HepG2 (cell line): ENCODE data around the gene PSMD9. TPM values are rescaled to one million over a fixed set of nuclear protein-coding genes. Genes with fewer than 3 reads are reported as not detected.
A peak's percentile ranks its signal among the peaks of the same experiment; 100 is the strongest.

Experiments
- ATAC-seq: fragments of 200-7000 bp; cut with Tn5 transposase; 3 replicates; pipeline ENCODE4 v1.9.1; 2020; ENCODE audit warnings: mild to moderate bottlenecking, moderate library complexity
- BruUV-seq: library from RNA; stranded (reverse); fragments of 400-500 nt; replicated peaks from 2 replicates; lab custom pipeline; 2021; lab: Mats Ljungman, UMichigan
- CTCF ChIA-PET: fragments of 300-600 bp; formaldehyde crosslinking; extraction: SDS; loops from one replicate; lab custom pipeline; 2021; ENCODE audit warnings: low total read pairs, inconsistent platforms, low intra/inter-chr PET ratio; lab: Yijun Ruan, JAX
- POLR2A ChIA-PET: fragments of 350-600 bp; sonication (Branson Sonifier 250); formaldehyde crosslinking; loops from one replicate; lab custom pipeline; 2020; ENCODE audit warnings: antibody characterized with exemption, inconsistent platforms; lab: Yijun Ruan, JAX
- DNase-seq: peaks from one replicate; pipeline ENCODE4 v3.0.0-alpha.2; 2015; ENCODE audit warnings: low spot score
- FAIRE-seq: peaks from 3 replicates; lab custom pipeline; 2011; peaks lifted over from hg19 to GRCh38; lab: Jason Lieb, UNC
- H2AFZ ChIP-seq: one replicate; pipeline ENCODE4 v1.6.1; 2011; ENCODE audit warnings: low read length, inconsistent platforms
- H3K27ac ChIP-seq: fragments of 300-600 bp; 3 replicates; pipeline ENCODE4 v1.8.0; 2011; ENCODE audit warnings: mixed run types, mild to moderate bottlenecking, mixed read lengths, low read length, inconsistent platforms; ENCODE audit not compliant: insufficient read depth; ENCODE audit errors: extremely low read length
- H3K27me3 ChIP-seq, 2 experiments: fragments of 200-600 bp in 1 of 2; 2 replicates in 1 of 2; 3 replicates in 1 of 2; pipeline versions ENCODE4 v1.6.0 to v1.8.0; 2011; ENCODE audit warnings: low read length in 2 of 2, mild to moderate bottlenecking in 2 of 2, moderate library complexity in 2 of 2, inconsistent platforms in 1 of 2; ENCODE audit not compliant: insufficient read depth in 2 of 2, control insufficient read depth in 1 of 2
- H3K36me3 ChIP-seq, 2 experiments: fragments of 200-600 bp in 1 of 2; replicated peaks in 1 of 2; 2 replicates in 1 of 2; 3 replicates in 1 of 2; pipeline versions ENCODE4 v1.5.1 to v1.8.0; 2011; ENCODE audit warnings: low read length in 2 of 2, inconsistent platforms in 1 of 2; ENCODE audit not compliant: insufficient read depth in 2 of 2, control insufficient read depth in 1 of 2
- H3K4me1 ChIP-seq: 2 replicates; pipeline ENCODE4 v1.5.1; 2012; ENCODE audit warnings: low read length, inconsistent platforms; ENCODE audit not compliant: insufficient read depth
- H3K4me2 ChIP-seq: 2 replicates; pipeline ENCODE4 v1.6.0; 2011; ENCODE audit warnings: low read depth, low read length, inconsistent platforms
- H3K4me3 ChIP-seq, 3 experiments: fragments of 200-600 bp in 1 of 3; sonication (generic), shearing (Covaris generic) in 1 of 3; replicated peaks in 1 of 3; 2 replicates each; pipeline ENCODE4 v1.5.1; 2011 to 2016; ENCODE audit warnings: low read length in 3 of 3, inconsistent platforms in 2 of 3, low read depth in 2 of 3, mild to moderate bottlenecking in 2 of 3, control low read depth in 1 of 3, mixed read lengths in 1 of 3; ENCODE audit not compliant: insufficient read depth in 1 of 3
- H3K79me2 ChIP-seq: one replicate; pipeline ENCODE4 v1.6.1; 2011; ENCODE audit warnings: low read length, inconsistent platforms; ENCODE audit not compliant: insufficient read depth
- H3K9ac ChIP-seq: 2 replicates; pipeline ENCODE4 v1.6.0; 2011; ENCODE audit warnings: mild to moderate bottlenecking, low read depth, low read length, inconsistent platforms; ENCODE audit not compliant: insufficient read depth
- H3K9me3 ChIP-seq: 2 replicates; pipeline ENCODE4 v1.5.1; 2012; ENCODE audit warnings: mild to moderate bottlenecking, low read length
- H4K20me1 ChIP-seq: 2 replicates; pipeline ENCODE4 v1.6.0; 2011; ENCODE audit warnings: inconsistent platforms, mild to moderate bottlenecking, low read length, moderate library complexity; ENCODE audit not compliant: insufficient read depth
- DNMT1 ChIP-seq: sonication (generic); formaldehyde crosslinking; IDR thresholded peaks from 2 replicates; pipeline ENCODE4 v1.5.1; 2020; ENCODE audit warnings: mild to moderate bottlenecking, missing genetic modification reagents
- HNRNPK ChIP-seq: fragments of 200-400 bp; formaldehyde crosslinking; IDR thresholded peaks from 2 replicates; pipeline ENCODE4 v1.6.1; 2018; ENCODE audit warnings: low read length, low read depth, moderate library complexity, mild to moderate bottlenecking; ENCODE audit not compliant: poor library complexity, severe bottlenecking
- HNRNPLL ChIP-seq: fragments of 200-400 bp; formaldehyde crosslinking; IDR thresholded peaks from 2 replicates; pipeline ENCODE4 v1.6.1; 2017; ENCODE audit warnings: mild to moderate bottlenecking, low read depth, low read length; ENCODE audit not compliant: poor library complexity, severe bottlenecking
- ONECUT2 ChIP-seq: sonication (generic); formaldehyde crosslinking; IDR thresholded peaks from 2 replicates; pipeline ENCODE4 v1.4.0; 2020; ENCODE audit warnings: missing genetic modification reagents
- ZNF572 ChIP-seq: sonication (generic); formaldehyde crosslinking; IDR thresholded peaks from 2 replicates; pipeline ENCODE4 v1.5.1; 2020; ENCODE audit warnings: mild to moderate bottlenecking, missing genetic modification reagents
- ZNF629 ChIP-seq: sonication (generic); formaldehyde crosslinking; conservative IDR thresholded peaks from 2 replicates; pipeline ENCODE4 v1.5.0; 2020; ENCODE audit warnings: missing genetic modification reagents
- ZNF7 ChIP-seq: IDR thresholded peaks from 2 replicates; pipeline ENCODE4 v1.6.1; 2016; ENCODE audit warnings: missing biosample characterization, missing genetic modification reagents
- ZNF737 ChIP-seq: sonication (generic); formaldehyde crosslinking; IDR thresholded peaks from 2 replicates; pipeline ENCODE4 v1.5.0; 2020; ENCODE audit warnings: missing genetic modification reagents, mild to moderate bottlenecking, borderline replicate concordance
- WGBS: methylation state at CpG from one replicate; pipeline ENCODE4 v1.1.6; 2017; ENCODE audit warnings: low lambda C conversion rate; 5-methylcytosine and 5-hydroxymethylcytosine counted together
- in situ Hi-C: cut with HindIII; loops from 2 replicates; pipeline ENCODE4 v1.10.0; 2017; ENCODE audit warnings: low pct_unique_long_range_greater_than_20kb; ENCODE audit not compliant: extremely low pct_ligation_motif_present
- intact Hi-C: fragments of 100-400 bp; cut with micrococcal nuclease; formaldehyde crosslinking; loops from one replicate; pipeline ENCODE4 v1.10.0; 2022; ENCODE audit not compliant: unreplicated experiment
- polyA plus RNA-seq, 8 experiments: library from polyadenylated mRNA; depleted of rRNA in 3 of 8; stranded (reverse) in 7 of 8; unstranded in 1 of 8; fragments of >200 nt; fragmentation: Illumina TruSeq in 4 of 8; extraction: Trizol in 4 of 8; gene quantifications; 2 replicates each; pipeline versions ENCODE4 v1.2.1 to v1.2.3, GENCODE V29; 2011 to 2016; ENCODE audit warnings: low read depth in 4 of 8, missing spikeins in 1 of 8, mixed read lengths in 1 of 8; ENCODE audit not compliant: insufficient read depth in 1 of 8
- total RNA-seq, 5 experiments: library from RNA; depleted of rRNA; stranded (reverse); fragments of >200 nt; fragmentation: Illumina TruSeq; extraction: Trizol; gene quantifications; 2 replicates each; pipeline ENCODE4 v1.2.3, GENCODE V29; 2016; ENCODE audit warnings: low read depth in 1 of 5

The PSMD9 gene
- total and polyA plus RNA-seq, 2 of the 13 experiments (the other 11 are each of a cell fraction or from before 2014, with no cell fraction given): 41.4 to 61.1 TPM

- no peaks in the 10 kb centered on the region for H4K20me1 ChIP-seq
- no peak for ATAC-seq
- no peaks in the 10 kb centered on the region for H3K9me3 ChIP-seq
- ChIA-PET CTCF (no interaction called here), POLR2A (no interaction called here)
- peaks cover 0 to 1% of the 10 kb centered on the region in 2 experiments; a peak in 2 of 5 replicates for H3K27me3 ChIP-seq
- no TSS peak for BruUV-seq
- no peaks in the 10 kb centered on the region for H3K79me2 ChIP-seq
- no peak overlapping the region for H2AFZ ChIP-seq
- TF ChIP-seq ZNF629: 0 out of 2 replicates have a peak, but pooled peaks have one; percentile 23
- no peak for TF ChIP-seq HNRNPLL
- no peak for TF ChIP-seq DNMT1 (CRISPR knock-in tag)
- no peak for TF ChIP-seq ZNF7 (CRISPR knock-in tag)
- TF ChIP-seq ZNF737 (CRISPR knock-in tag): no peak
- TF ChIP-seq ONECUT2 (CRISPR knock-in tag): no peak
- peak; percentile 86 for TF ChIP-seq HNRNPK
- TF ChIP-seq ZNF572: no peak
- TF ChIP-seq, all 625 proteins: peak for 2
- intact Hi-C loops (no loop called here), in situ Hi-C loops (no loop called here)
- Histone ChIP-seq H3K27ac (no peak overlapping the region), H3K4me3 (no peak overlapping the region), H3K4me1 (peaks cover 16% of the 10 kb centered on the region; the same call in 1 of the 2 replicates), H3K36me3 (no peaks in the 10 kb centered on the region), H3K4me2 (no peak overlapping the region), H3K9ac (no peak overlapping the region)
- no peak for FAIRE-seq
- WGBS: 68% methylated on average over 5 of the region's 5 CpGs
- DNase-seq: no peak
Observed at GRCh38 chr12:121961195-121961879, 72.7 kb downstream of the PSMD9 start.
